Measurements from ENCODE around the gene RINL.

The RINL gene

GRCh38 chr19:38849147-38849859 lies 28.8 kb downstream of the RINL start:
- DNase-seq (ENCODE audit: low read depth) = peak; percentile 99

- DNase-seq (ENCODE audit: low read depth) = no peak
Observed at GRCh38 chr19:38848299-38849146, 29.6 kb downstream of the RINL start.

GRCh38 chr19:38846097-38846496 lies 32.0 kb downstream of the RINL start:
- DNase-seq (ENCODE audit: low read depth) = no peak

GRCh38 chr19:38845374-38846024 lies 32.6 kb downstream of the RINL start:
- DNase-seq (ENCODE audit: low read depth) = no peak

GRCh38 chr19:38844093-38844686 lies 33.9 kb downstream of the RINL start:
- DNase-seq (ENCODE audit: low read depth) = no peak

- no peak for DNase-seq (ENCODE audit: low read depth)
Observed at GRCh38 chr19:38843175-38843758, 34.8 kb downstream of the RINL start.

- DNase-seq (ENCODE audit: low read depth) = peak; percentile 54
Observed at GRCh38 chr19:38842439-38843174, 35.5 kb downstream of the RINL start.

- no peak for DNase-seq (ENCODE audit: low read depth)
Observed at GRCh38 chr19:38841787-38842438, 36.2 kb downstream of the RINL start.

- DNase-seq (ENCODE audit: low read depth) = no peak
Observed at GRCh38 chr19:38841180-38841766, 36.8 kb downstream of the RINL start.

- DNase-seq (ENCODE audit: low read depth) = no peak
Observed at GRCh38 chr19:38840583-38840968, 37.5 kb downstream of the RINL start.

GRCh38 chr19:38839816-38840582 lies 38.1 kb downstream of the RINL start:
- no peak for DNase-seq (ENCODE audit: low read depth)

GRCh38 chr19:38838986-38839761 lies 38.9 kb downstream of the RINL start:
- DNase-seq (ENCODE audit: low read depth) = no peak

GRCh38 chr19:38838208-38838985 lies 39.7 kb downstream of the RINL start:
- peak; percentile 60 for DNase-seq (ENCODE audit: low read depth)

- DNase-seq (ENCODE audit: low read depth) = no peak
Observed at GRCh38 chr19:38837656-38838121, 40.4 kb downstream of the RINL start.

- DNase-seq (ENCODE audit: low read depth) = no peak
Observed at GRCh38 chr19:38836983-38837626, 41.0 kb downstream of the RINL start.

- DNase-seq (ENCODE audit: low read depth) = no peak
Observed at GRCh38 chr19:38836159-38836982, 41.7 kb downstream of the RINL start.

- no peak for DNase-seq (ENCODE audit: low read depth)
Observed at GRCh38 chr19:38834590-38834989, 43.5 kb downstream of the RINL start.

Data from activated T-cell treated with anti-CD3 and anti-CD28 coated beads for 48 hours (primary cell).